Activated CD8-positive, alpha-beta memory T cell treated with anti-CD3 and anti-CD28 coated beads for 4 hours (primary cell): ENCODE measurements around the gene LMAN2.
A peak's percentile ranks its signal among the peaks of the same experiment; 100 is the strongest.
"Not testable (repeated sequence)": the region's sequence is repeated elsewhere in the genome, so short reads cannot be mapped to it uniquely, and the experiment has no call there.

Experiments used
- DNase-seq, 2 donors: peaks; one replicate each; pipeline ENCODE4 v3.0.0-alpha.2; 2020; ENCODE audit warnings: low read depth in 2 of 2

The LMAN2 gene

GRCh38 chr5:177306674-177307543, 44.6 kb downstream of the LMAN2 start:
- no peak for DNase-seq

- not testable (repeated sequence) for DNase-seq
These were observed 45.3 kb downstream of the LMAN2 start for GRCh38 chr5:177306103-177306640.

- no peak for DNase-seq
These were observed 46.9 kb downstream of the LMAN2 start for GRCh38 chr5:177304392-177305119.

- no peak for DNase-seq
These were observed 47.5 kb downstream of the LMAN2 start for GRCh38 chr5:177303925-177304391.

GRCh38 chr5:177303121-177303924, 48.1 kb downstream of the LMAN2 start, which contains the start of the genes PRELID1 and RAB24:
Gene PRELID1, plus strand, starts transcription at chr5:177303799. Its CDS starts 187 bp downstream, at chr5:177303986.
Gene RAB24, minus strand, starts transcription at chr5:177303719. Its CDS starts 431 bp downstream, at chr5:177303288.
- peak; percentile 70 to 75 for DNase-seq

- DNase-seq = no peak
These were observed 48.9 kb downstream of the LMAN2 start for GRCh38 chr5:177302354-177303110.

- no peak for DNase-seq
These were observed 49.8 kb downstream of the LMAN2 start for GRCh38 chr5:177301503-177302165.

GRCh38 chr5:177300951-177301350, 50.5 kb downstream of the LMAN2 start:
- DNase-seq = no peak

- DNase-seq = peak; percentile 50 to 55
These were observed 51.1 kb downstream of the LMAN2 start for GRCh38 chr5:177300236-177300880.

GRCh38 chr5:177299697-177300096, 51.8 kb downstream of the LMAN2 start:
- no peak for DNase-seq

- DNase-seq = no peak
These were observed 53.5 kb downstream of the LMAN2 start for GRCh38 chr5:177297922-177298321.

GRCh38 chr5:177296581-177296980, 54.9 kb downstream of the LMAN2 start:
- DNase-seq = no peak

- DNase-seq = no peak
These were observed 55.5 kb downstream of the LMAN2 start for GRCh38 chr5:177295924-177296323.

GRCh38 chr5:177294632-177295031, 56.8 kb downstream of the LMAN2 start:
- DNase-seq = no peak

GRCh38 chr5:177293819-177294581, 57.5 kb downstream of the LMAN2 start:
- no peak for DNase-seq

GRCh38 chr5:177291735-177292134, 59.7 kb downstream of the LMAN2 start:
- no peak for DNase-seq

- DNase-seq = no peak
These were observed 60.5 kb downstream of the LMAN2 start for GRCh38 chr5:177290816-177291596.

- DNase-seq = no peak
These were observed 63.3 kb downstream of the LMAN2 start for GRCh38 chr5:177288191-177288590.
